Measurements from ENCODE around the gene SPSB1.

SPSB1 gene

DNA sequence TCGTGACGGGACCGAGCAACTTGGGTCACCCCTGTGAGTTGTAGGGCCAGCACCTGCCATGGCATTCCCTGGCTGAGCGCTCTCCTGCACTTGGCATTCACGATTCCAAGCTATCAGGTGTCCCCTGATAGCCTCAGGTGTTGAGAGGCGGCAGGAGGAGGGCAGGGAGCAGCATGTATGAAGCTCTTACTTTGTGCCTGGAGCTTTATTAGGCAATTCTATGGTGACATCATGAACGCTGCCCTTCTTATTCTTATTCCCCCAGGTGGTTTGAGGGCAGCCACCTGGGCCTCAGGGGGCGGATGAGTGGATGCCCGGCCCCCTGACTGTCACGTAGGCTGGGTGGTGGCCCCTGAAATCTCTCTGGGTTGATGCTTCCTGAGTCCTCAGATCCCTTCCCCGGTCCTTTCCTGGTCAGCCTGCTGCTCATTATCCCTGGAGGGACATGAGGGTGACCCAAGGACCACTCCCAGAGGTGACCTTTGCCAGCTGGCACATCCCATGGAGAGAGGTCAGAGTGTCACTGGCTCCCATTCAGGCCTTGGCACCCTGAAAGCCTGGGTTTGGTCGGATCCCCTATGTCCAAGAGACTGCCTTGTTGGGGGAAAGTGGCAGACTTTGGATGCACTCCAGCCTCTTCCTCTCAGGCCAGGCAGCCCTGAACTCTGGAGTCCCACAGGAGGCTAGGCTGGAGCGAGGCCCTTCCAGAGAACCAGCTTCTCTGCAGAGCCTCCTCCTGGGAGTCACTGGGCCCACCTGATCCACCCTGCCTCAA lies 51.9 kb downstream of the SPSB1 start:
- Mint-ChIP-seq H3K4me3 (no peak overlapping the region), H3K27me3 (no peaks in the 10 kb centered on the region), H3K4me1 (ENCODE audit: low read depth) (no peaks in the 10 kb centered on the region), H3K27ac (no peak overlapping the region), H3K9me3 (ENCODE audit: low read depth) (no peaks in the 10 kb centered on the region), H3K36me3 (peaks cover 4% of the 10 kb centered on the region)

DNA sequence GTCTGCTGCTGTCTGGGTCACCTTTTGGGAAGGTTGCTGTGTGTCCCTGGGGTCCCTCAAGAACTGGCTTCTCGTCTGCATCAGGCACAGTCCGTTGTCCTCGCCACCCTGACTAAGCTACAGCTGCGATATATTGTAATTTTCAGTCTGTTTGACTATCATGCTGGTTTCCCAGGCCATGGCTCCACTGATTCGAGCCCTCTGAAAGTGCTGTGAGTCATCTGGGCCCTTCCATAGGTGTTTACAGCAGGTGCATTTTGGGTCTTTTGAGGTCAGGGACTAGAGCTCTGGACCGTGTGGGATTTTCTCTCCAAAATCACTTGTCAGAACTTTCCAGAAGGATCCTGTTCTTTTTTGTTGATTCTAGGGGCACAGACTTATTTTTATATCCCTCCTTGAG lies 52.8 kb downstream of the SPSB1 start:
- no peak overlapping the region for H3K27ac Mint-ChIP-seq
- no peak overlapping the region for H3K4me3 Mint-ChIP-seq
- no peaks in the 10 kb centered on the region for H3K27me3 Mint-ChIP-seq
- H3K36me3 Mint-ChIP-seq = peaks cover 4% of the 10 kb centered on the region
- no peaks in the 10 kb centered on the region for H3K9me3 Mint-ChIP-seq (ENCODE audit: low read depth)
- H3K4me1 Mint-ChIP-seq (ENCODE audit: low read depth) = no peaks in the 10 kb centered on the region

DNA sequence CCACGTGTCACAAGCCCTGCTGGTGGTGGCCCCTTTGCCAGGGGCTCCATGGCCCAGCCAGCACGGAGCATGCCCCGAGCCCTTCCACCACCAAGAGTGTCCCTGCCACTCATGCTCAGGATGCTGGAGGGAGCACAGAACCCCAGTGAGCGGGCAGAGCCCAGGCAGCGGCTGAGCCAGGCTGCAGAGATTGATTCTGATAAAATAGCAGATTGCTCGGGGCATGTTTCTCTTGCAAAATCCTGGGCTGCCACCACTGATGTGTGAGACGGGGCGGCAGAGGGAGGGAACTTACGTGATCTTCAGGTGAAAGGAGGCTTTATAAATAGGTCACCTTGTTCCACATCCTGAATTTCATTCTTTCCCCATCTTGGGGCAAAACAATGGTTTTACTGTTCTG lies 53.2 kb downstream of the SPSB1 start:
- H3K4me3 Mint-ChIP-seq = no peak overlapping the region
- no peaks in the 10 kb centered on the region for H3K9me3 Mint-ChIP-seq (ENCODE audit: low read depth)
- H3K36me3 Mint-ChIP-seq = peaks cover 4% of the 10 kb centered on the region
- no peaks in the 10 kb centered on the region for H3K4me1 Mint-ChIP-seq (ENCODE audit: low read depth)
- H3K27me3 Mint-ChIP-seq = no peaks in the 10 kb centered on the region
- no peak overlapping the region for H3K27ac Mint-ChIP-seq

GRCh38 chr1:9346566-9346965 lies 53.9 kb downstream of the SPSB1 start:
- no peaks in the 10 kb centered on the region for H3K27me3 Mint-ChIP-seq
- H3K4me3 Mint-ChIP-seq = no peak overlapping the region

DNA sequence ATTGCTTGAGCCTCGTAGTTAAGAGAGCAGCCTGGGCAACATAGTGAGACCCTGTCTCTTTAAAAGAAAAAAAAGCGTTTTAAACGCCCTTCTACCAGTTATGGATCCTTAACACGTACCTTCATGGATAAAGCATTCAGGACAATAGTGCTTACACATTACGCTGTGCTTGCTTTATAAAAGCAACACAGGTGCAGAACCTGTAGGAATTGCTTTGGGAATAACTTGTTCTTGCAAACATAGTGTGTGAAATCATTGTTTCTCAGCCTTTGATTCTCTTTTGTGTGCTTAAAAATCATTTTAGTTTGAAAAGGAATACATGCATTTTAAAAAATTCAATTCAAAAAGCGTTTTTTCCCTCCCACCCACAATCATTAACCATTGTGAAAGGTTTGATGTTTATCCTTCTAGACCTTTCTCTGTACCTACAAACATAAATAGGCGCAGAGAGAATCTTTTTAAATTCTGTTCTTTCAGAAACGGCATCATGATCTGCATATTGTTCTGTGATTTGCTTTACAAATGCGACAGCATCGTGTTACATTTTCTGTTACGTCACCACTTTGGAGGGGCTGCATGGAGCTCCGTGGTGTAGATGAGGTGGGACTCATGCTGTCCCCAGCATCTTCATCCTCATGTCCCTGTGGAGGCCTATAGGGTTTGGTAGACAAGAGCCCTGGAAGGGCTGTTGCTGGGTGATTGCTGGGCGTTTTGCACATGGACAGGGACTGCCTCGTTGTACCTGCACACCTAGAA lies 54.6 kb downstream of the SPSB1 start:
- Mint-ChIP-seq H3K9me3 (ENCODE audit: low read depth) (no peaks in the 10 kb centered on the region), H3K27ac (no peak overlapping the region), H3K36me3 (peaks cover 4% of the 10 kb centered on the region), H3K27me3 (no peaks in the 10 kb centered on the region), H3K4me1 (ENCODE audit: low read depth) (no peaks in the 10 kb centered on the region), H3K4me3 (no peak overlapping the region)

More at GRCh38 chr1:9346566-9346965, 53.9 kb downstream of the SPSB1 start:
- Mint-ChIP-seq H3K4me1 (ENCODE audit: low read depth) (no peaks in the 10 kb centered on the region), H3K36me3 (peaks cover 4% of the 10 kb centered on the region), H3K9me3 (ENCODE audit: low read depth) (no peaks in the 10 kb centered on the region), H3K27ac (no peak overlapping the region)

DNA sequence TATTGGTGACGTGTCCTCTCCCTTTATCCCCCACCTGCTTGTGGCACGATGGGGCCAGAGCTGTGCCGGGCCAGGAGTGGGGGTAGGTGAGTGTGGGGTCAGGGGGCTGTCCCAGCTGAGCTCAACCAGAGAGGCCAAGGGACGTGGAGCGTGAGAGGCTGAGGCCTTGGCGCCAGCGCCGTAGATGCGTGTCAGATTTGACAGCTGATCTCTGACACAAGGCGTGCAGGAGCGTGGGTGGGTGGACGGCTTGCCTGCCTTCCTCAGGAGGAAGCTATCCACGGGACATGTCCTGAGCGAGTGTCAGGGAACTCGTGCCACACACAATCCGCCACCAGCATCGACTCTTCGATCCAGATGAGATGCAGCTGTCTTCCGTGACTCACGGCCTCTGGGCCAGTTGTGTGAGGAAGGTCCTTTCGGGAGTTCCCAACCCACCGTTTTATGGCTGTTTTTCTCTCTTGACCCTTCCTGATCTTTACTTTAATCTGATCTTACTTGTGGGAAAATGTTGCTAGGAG lies 56.7 kb downstream of the SPSB1 start:
- H3K4me3 Mint-ChIP-seq = no peak overlapping the region
- no peaks in the 10 kb centered on the region for H3K9me3 Mint-ChIP-seq (ENCODE audit: low read depth)
- H3K27me3 Mint-ChIP-seq = no peaks in the 10 kb centered on the region
- no peaks in the 10 kb centered on the region for H3K36me3 Mint-ChIP-seq
- H3K4me1 Mint-ChIP-seq (ENCODE audit: low read depth) = no peaks in the 10 kb centered on the region
- no peak overlapping the region for H3K27ac Mint-ChIP-seq

GRCh38 chr1:9350013-9350908 lies 57.6 kb downstream of the SPSB1 start:
- Mint-ChIP-seq H3K4me1 (ENCODE audit: low read depth) (no peaks in the 10 kb centered on the region), H3K9me3 (ENCODE audit: low read depth) (no peaks in the 10 kb centered on the region), H3K27me3 (no peaks in the 10 kb centered on the region), H3K27ac (no peak overlapping the region), H3K4me3 (no peak overlapping the region), H3K36me3 (no peaks in the 10 kb centered on the region)

DNA sequence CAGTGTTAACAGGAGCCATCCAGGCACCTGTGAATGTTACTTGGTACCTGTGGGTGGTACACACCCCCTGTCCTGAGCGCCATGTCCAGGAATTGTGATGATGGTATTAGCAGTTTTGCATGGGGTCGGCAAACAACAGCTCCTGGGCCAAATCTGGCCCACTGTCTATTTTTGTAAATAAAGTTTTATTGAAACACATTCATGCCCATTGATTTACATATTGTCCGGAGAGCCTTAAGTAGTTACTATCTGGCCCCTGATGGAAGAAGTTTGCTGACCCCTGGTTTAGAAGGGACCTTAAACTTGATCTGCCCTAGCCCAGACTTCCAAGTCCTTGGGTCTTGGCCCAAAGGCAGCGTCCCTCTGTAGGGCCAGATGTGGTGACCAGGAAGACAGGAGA lies 58.3 kb downstream of the SPSB1 start:
- Mint-ChIP-seq H3K4me3 (no peak overlapping the region), H3K36me3 (no peaks in the 10 kb centered on the region), H3K27me3 (no peaks in the 10 kb centered on the region), H3K27ac (no peak overlapping the region), H3K9me3 (ENCODE audit: low read depth) (no peaks in the 10 kb centered on the region), H3K4me1 (ENCODE audit: low read depth) (no peaks in the 10 kb centered on the region)

DNA sequence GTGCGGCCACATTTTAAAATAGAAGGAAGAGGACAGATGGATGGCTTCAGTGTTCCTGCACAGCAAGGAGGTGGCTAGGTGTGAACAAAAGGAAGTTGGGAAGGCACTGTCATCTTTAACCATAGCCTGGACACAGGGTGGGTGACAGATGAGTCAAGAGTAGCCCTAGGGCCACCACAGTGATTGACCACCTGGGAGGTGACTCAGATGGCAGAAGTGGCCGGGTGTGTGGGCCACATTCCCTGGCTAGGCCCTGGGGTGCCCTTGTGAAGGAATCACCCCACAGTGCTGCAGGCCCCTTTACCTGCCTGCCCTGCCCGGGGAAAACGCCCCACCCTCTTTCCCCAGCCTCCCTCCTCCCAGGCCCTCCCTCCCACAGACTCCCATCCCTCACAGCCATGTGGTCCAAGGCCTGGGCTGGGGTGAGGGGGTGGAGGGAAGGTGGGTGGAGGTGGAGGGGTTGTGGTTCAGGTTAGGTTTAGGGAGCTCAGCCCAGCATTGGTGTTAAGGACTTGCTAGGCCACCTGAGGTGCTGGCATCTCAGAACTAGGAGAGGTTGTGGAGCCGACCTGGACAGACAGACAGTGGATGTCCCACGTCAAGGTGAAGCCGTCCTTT lies 59.1 kb downstream of the SPSB1 start:
- Mint-ChIP-seq H3K9me3 (ENCODE audit: low read depth) (no peaks in the 10 kb centered on the region), H3K27me3 (no peaks in the 10 kb centered on the region), H3K36me3 (peaks cover 3% of the 10 kb centered on the region), H3K4me3 (no peak overlapping the region), H3K27ac (no peak overlapping the region), H3K4me1 (ENCODE audit: low read depth) (no peaks in the 10 kb centered on the region)

DNA sequence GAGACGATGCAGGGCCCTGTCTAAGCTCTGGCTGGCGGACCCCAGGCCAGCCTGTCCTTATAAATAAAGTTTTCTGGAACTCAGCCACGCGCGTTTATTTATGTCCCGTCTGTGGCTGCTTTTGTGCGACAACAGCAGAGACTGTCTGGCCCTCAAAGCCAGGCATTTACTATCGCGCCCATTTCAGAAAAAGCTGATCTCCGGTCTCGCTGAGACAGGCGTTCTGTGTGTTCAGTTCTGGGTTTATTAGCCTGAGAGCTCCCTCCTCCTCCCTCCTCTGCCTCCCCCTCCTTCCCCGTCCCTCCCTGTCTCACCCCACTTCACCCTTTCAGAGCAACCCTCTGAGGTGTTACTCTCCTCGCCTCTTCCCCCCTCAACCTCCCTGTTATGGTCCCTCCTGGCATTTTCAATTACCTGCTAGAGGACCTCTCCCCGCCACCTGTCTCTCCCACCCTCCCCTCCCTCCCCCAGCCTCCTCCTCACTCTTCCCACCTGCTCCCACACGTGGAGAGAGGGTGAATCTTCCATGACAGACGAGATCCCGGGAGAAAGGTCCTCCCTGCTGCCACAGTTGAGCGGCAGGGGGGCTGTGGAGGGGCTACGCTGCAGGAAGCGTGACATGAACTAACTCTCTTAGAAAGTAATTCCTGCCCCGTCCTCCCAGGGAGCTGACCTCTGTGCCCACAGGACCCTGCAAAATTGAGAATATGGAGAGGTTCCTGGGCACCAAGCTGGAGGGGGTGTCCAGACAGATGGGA lies 59.9 kb downstream of the SPSB1 start:
- Mint-ChIP-seq H3K9me3 (ENCODE audit: low read depth) (no peaks in the 10 kb centered on the region), H3K4me1 (ENCODE audit: low read depth) (no peaks in the 10 kb centered on the region), H3K27me3 (no peaks in the 10 kb centered on the region), H3K27ac (no peak overlapping the region), H3K36me3 (peaks cover 4% of the 10 kb centered on the region), H3K4me3 (no peak overlapping the region)

DNA sequence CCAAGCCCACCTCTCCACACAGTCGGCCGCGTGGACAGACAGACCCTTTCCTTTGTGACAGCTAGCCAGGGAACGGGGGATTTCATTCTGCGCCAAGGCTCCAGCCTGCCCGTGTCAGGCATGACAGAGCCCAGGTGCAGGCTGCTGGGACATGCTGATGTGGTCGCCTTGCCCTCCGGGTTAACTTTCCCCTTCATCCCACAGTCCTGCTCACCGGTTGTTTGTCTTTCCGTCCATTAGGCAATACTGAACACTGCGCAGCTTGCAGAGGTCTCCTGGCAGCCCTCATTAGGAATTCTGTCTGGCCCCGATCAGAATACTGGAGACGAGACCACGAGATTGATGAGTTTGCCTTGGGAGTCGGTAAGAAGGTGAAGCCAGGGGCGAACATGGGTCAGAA lies 62.8 kb downstream of the SPSB1 start:
- Mint-ChIP-seq H3K4me3 (no peak overlapping the region), H3K4me1 (ENCODE audit: low read depth) (no peaks in the 10 kb centered on the region), H3K36me3 (peaks cover 4% of the 10 kb centered on the region), H3K27me3 (no peaks in the 10 kb centered on the region), H3K27ac (no peak overlapping the region), H3K9me3 (ENCODE audit: low read depth) (no peaks in the 10 kb centered on the region)

- Mint-ChIP-seq H3K9me3 (ENCODE audit: low read depth) (no peaks in the 10 kb centered on the region), H3K4me1 (ENCODE audit: low read depth) (no peaks in the 10 kb centered on the region), H3K36me3 (peaks cover 4% of the 10 kb centered on the region), H3K27ac (no peak overlapping the region), H3K4me3 (no peak overlapping the region), H3K27me3 (no peaks in the 10 kb centered on the region)
Observed at GRCh38 chr1:9356021-9356420, 63.3 kb downstream of the SPSB1 start.

DNA sequence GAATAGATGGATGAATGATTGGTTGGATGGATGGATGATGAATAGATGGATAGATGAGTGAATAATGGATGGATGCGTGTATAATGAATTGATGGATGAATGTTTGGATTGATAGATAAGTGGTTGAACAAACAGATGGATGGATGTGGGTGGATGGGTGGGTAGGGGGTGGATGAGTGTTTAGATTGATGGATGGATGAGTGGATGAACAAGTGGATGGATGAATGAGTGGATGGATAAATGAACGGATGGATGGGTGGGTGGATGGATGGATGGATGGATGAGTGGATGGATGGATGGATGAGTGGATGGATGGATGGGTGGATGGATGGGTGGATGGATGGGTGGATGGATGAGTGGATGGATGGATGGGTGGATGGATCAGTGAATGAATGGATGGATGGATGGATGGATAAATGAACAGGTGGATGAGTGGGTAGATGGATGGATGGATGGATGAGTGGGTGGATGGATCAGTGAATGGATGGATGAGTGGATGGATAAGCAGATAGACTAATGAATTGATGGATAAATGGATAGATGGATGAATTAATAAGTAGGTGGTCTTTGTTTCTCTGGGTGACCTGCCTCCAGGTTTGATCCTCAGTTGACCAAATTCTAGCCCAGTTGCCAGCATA lies 64.3 kb downstream of the SPSB1 start:
- Mint-ChIP-seq H3K9me3 (ENCODE audit: low read depth) (no peaks in the 10 kb centered on the region), H3K4me1 (ENCODE audit: low read depth) (no peaks in the 10 kb centered on the region), H3K27me3 (no peaks in the 10 kb centered on the region), H3K4me3 (no peak overlapping the region), H3K27ac (no peak overlapping the region), H3K36me3 (peaks cover 4% of the 10 kb centered on the region)
